ENCODE results near the gene SPTY2D1.

DNA sequence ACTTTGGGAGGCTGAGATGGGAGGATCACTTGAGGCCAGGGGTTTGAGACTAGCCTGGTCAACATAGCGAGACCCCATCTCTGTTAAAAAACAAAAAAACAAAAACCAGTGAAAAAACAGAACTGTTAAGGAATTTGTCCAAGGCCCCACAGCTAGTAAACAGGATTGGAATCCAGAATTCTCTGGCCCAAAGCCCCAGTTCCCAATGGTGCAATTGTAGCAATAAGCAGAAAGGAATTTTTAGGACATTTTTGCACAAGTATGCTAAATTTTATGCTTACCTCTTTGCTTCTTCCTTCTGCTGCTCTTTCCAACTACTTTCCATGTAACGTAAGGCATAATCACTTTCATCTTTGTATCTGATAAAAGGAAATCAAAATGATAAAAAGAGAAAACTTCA lies 22.9 kb downstream of the SPTY2D1 start:
- TF ChIP-seq, protein P1, sequence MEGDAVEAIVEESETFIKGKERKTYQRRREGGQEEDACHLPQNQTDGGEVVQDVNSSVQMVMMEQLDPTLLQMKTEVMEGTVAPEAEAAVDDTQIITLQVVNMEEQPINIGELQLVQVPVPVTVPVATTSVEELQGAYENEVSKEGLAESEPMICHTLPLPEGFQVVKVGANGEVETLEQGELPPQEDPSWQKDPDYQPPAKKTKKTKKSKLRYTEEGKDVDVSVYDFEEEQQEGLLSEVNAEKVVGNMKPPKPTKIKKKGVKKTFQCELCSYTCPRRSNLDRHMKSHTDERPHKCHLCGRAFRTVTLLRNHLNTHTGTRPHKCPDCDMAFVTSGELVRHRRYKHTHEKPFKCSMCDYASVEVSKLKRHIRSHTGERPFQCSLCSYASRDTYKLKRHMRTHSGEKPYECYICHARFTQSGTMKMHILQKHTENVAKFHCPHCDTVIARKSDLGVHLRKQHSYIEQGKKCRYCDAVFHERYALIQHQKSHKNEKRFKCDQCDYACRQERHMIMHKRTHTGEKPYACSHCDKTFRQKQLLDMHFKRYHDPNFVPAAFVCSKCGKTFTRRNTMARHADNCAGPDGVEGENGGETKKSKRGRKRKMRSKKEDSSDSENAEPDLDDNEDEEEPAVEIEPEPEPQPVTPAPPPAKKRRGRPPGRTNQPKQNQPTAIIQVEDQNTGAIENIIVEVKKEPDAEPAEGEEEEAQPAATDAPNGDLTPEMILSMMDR (conservative IDR thresholded peaks at IDR 0.05; ENCODE audit: low read length) = no peak
- no peak for TF ChIP-seq EZH2phosphoT487 (IDR thresholded peaks at IDR 0.05; ENCODE audit: borderline replicate concordance, low read depth, low read length)
